GM13976 (cell line): ENCODE results near the gene SLC22A3.

ENCODE experiments used
- DNase-seq: peaks from one replicate; pipeline ENCODE4 v3.0.0; 2012; ENCODE audit warnings: low spot score
- in situ Hi-C: fragments of 300-500 bp; cut with MboI; formaldehyde crosslinking; loops from one replicate; pipeline ENCODE4 v1.12.0; 2022; ENCODE audit warnings: low sequenced_read_pairs, mixed read lengths, inconsistent platforms; ENCODE audit not compliant: unreplicated experiment
- TF ChIP-seq, protein P1 (sequence below): IDR thresholded peaks from 2 replicates; pipeline ENCODE4 v1.5.1; 2012; ENCODE audit warnings: borderline replicate concordance, mild to moderate bottlenecking; ENCODE audit not compliant: insufficient read depth; ENCODE audit errors: extremely low read depth, missing control alignments, control extremely low read depth

Gene SLC22A3

DNA sequence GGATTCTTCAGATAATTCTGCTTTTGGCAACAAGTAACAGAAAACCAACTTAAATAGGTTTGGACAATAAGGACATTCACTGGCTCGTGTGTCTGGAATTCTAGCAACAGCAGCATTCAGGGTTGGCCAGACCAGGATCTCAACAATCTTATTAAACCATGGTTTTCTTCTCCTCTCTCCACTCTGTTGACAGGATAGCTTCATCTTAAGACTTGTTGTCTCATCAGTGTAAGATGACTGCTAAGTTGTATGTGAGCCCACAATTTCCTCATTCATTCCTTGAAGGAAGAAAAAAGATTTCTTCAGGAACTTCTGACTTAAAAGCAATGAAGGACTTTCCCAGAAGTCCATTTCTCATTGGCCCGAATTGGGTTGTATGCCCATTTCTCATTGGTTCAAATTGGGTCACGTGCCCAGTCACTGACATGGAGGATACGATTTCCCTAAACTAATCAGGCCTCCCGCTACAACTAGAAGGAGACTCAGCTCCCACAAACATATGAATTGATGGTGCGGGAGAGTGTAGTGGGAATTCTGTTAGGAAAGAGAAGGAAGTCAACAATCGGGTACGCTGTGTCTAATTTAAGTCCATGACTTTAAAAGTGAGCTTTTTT lies 83.7 kb downstream of the SLC22A3 start:
- no peak for DNase-seq
- TF ChIP-seq, protein P1, sequence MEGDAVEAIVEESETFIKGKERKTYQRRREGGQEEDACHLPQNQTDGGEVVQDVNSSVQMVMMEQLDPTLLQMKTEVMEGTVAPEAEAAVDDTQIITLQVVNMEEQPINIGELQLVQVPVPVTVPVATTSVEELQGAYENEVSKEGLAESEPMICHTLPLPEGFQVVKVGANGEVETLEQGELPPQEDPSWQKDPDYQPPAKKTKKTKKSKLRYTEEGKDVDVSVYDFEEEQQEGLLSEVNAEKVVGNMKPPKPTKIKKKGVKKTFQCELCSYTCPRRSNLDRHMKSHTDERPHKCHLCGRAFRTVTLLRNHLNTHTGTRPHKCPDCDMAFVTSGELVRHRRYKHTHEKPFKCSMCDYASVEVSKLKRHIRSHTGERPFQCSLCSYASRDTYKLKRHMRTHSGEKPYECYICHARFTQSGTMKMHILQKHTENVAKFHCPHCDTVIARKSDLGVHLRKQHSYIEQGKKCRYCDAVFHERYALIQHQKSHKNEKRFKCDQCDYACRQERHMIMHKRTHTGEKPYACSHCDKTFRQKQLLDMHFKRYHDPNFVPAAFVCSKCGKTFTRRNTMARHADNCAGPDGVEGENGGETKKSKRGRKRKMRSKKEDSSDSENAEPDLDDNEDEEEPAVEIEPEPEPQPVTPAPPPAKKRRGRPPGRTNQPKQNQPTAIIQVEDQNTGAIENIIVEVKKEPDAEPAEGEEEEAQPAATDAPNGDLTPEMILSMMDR, result no peak
- in situ Hi-C loops, result no loop called here

DNA sequence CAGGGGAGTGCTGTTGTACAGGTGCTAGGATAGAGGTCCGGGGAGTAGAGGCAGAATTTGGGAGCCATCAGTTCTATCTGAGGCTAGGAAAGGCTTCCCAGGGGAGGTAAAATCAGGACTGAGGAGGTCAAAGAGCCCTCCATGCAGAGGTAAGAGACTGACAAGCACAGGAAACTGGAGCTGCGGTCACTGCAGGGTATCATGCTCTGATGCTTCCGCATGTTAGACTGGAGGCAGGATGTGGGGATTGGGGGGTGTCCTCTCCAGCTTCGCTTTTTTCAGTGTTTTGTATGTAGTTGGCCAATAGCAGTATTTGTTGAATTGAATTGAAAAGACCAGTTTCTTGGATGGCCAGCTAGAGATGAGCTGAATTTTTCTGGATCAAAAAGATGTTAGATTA lies 87.8 kb downstream of the SLC22A3 start:
- in situ Hi-C loops, result no loop called here
- no peak for DNase-seq

DNA sequence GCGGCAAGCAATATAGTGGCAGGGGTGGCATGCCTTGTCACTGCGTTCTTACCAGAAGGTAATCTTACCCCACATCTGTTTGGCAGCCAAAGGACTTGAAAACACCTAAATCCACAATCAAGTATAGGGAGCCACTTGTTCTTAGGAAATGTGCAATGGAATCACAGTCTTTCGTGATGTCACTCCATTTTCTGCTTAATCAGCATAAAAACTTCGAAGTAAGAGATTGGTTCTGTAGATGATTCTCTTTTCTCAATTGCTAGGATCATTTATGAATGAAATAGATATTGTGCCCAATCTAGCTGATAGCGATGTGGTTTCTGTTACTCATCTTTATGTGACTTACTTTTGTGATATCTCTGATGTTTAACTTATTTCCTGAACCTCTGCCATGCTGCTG lies 89.0 kb downstream of the SLC22A3 start:
- TF ChIP-seq, protein P1, result no peak
- in situ Hi-C loops, result no loop called here
- DNase-seq, result no peak

More for the DNA sequence above, 87.8 kb downstream of the SLC22A3 start:
- TF ChIP-seq, protein P1, result no peak

DNA sequence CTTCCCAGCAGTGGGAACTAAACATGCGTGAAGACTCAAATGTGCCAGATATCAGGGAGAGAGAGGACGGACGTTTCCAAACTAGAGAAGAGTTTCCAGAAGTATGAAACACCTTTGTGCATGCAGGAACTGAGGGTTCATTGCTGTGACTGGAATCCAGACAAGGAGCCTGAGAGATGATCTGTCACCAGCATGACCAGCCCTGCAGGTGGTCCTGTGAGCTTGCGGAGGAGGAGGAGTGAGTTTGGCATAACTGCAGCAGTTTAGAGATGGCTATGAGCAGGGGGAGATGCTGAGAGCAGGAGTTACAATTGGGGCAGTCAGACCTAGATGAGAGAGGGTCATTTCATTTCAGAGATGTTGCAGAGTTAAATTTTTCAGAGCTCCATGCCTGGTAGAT lies 89.6 kb downstream of the SLC22A3 start:
- in situ Hi-C loops, result no loop called here
- TF ChIP-seq, protein P1, result no peak
- DNase-seq, result no peak

DNA sequence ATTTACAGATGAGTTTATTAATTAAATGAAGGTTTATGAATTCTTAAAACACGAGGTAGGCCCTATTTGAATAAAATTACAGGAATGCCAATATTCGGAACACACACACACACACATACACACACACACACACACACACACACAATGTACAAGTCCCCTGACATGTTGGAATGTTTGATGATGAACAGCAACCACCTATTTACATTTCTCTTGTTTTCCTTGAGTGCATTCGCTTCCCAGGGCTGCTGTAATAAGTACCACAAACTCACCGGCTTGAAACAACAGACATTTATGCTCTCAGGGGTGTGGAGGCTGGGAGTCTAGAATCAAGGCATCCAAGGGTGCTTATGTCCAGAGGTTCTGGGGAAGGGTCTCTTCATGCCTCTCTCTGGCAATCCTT lies 90.3 kb downstream of the SLC22A3 start:
- DNase-seq, result no peak
- in situ Hi-C loops, result no loop called here
- TF ChIP-seq, protein P1, result no peak

DNA sequence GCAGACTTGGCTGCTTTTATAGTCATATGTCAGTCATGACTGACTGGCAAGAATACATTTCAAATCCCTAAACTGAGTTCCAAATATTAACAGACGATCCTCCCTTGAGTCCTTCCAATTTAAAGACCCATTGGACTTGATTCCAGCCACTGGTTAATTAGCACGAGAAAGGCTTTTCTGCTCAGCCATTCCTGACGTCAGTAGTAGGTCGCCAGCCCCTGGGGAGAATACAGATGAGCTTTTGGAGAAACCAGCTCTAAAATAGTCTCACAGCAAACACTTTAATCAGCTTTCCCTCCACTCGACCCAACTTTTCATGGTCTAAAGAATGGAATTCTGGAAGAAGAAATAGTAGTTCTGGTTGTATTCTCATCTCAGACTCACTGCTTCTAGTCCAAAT lies 91.6 kb downstream of the SLC22A3 start:
- no peak for DNase-seq
- in situ Hi-C loops, result no loop called here
- TF ChIP-seq, protein P1, result no peak
